ENCODE results near the gene CHCHD3. TPM values are rescaled to one million over a fixed set of nuclear protein-coding genes. Genes with fewer than 3 reads are reported as not detected.
"Not testable (repeated sequence)": the region's sequence is repeated elsewhere in the genome, so short reads cannot be mapped to it uniquely, and the experiment has no call there.

The CHCHD3 gene
- total RNA-seq, 1 donor from 2014 or later: 38.5 TPM

DNA sequence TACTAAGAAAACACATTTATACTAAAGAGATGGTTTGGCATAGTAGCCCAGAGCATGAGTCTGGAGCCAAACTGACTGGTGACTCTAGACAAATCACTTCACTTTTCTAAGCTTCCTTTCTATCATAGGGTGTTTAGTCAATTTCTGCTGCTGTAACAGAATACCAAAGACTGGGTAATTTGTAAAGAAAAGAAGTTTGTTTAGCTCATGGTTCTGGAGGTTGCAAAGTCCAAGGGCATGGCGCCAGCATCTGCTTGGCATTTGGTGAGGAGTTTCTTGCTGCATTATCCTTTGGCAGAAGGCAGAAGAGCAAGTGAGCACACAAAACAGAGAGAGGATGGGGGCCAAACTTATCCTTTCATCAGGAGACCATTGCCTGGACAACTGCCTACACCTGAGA is 146.3 kb downstream of the CHCHD3 start:
- TF ChIP-seq CTCF (IDR thresholded peaks at IDR 0.05): no peak
- Histone ChIP-seq H3K27ac (no peak overlapping the region), H3K36me3 (no peaks in the 10 kb centered on the region), H3K9me3 (no peaks in the 10 kb centered on the region), H3K4me3 (no peak overlapping the region), H3K4me1 (no peaks in the 10 kb centered on the region), H3K27me3 (ENCODE audit: low read depth) (no peaks in the 10 kb centered on the region)
- no peak for DNase-seq
- no peak for ATAC-seq
- intact Hi-C loops (cut with DNase I): no loop called here

DNA sequence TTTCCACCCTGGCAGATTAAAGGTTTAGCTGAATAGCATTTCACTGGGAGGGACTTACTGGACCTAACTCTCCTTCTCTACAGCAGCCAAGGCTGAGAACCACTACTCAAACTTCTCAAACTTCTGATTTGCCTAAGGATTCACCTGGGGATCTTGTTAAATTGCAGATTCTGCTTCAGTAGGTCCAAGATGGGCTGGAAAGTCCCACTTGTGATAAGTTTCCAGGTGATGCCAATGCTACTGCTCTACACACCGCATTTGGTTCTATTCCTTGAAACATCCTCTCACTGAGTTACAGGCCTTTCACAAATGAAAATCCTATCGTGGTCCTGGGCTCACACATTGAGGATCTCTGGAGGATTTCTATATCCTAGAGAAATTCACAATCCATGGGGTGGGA is 147.9 kb downstream of the CHCHD3 start:
- Histone ChIP-seq H3K4me1 (no peaks in the 10 kb centered on the region), H3K36me3 (no peaks in the 10 kb centered on the region), H3K4me3 (no peak overlapping the region), H3K9me3 (no peaks in the 10 kb centered on the region), H3K27ac (no peak overlapping the region), H3K27me3 (ENCODE audit: low read depth) (no peaks in the 10 kb centered on the region)
- ATAC-seq: no peak
- no peak for DNase-seq
- intact Hi-C loops (cut with DNase I): no loop called here
- TF ChIP-seq CTCF (IDR thresholded peaks at IDR 0.05): no peak

- intact Hi-C loops (cut with DNase I): no loop called here
- ATAC-seq: no peak
- DNase-seq: no peak
- Histone ChIP-seq H3K9me3 (no peaks in the 10 kb centered on the region), H3K27ac (no peak overlapping the region), H3K27me3 (ENCODE audit: low read depth) (no peaks in the 10 kb centered on the region), H3K4me3 (no peak overlapping the region), H3K36me3 (no peaks in the 10 kb centered on the region), H3K4me1 (no peaks in the 10 kb centered on the region)
- TF ChIP-seq CTCF (IDR thresholded peaks at IDR 0.05): no peak
Measured at GRCh38 chr7:132933072-132933458, 148.8 kb downstream of the CHCHD3 start.

- TF ChIP-seq CTCF (IDR thresholded peaks at IDR 0.05): no peak
Measured at GRCh38 chr7:132932296-132933071, 149.4 kb downstream of the CHCHD3 start.

DNA sequence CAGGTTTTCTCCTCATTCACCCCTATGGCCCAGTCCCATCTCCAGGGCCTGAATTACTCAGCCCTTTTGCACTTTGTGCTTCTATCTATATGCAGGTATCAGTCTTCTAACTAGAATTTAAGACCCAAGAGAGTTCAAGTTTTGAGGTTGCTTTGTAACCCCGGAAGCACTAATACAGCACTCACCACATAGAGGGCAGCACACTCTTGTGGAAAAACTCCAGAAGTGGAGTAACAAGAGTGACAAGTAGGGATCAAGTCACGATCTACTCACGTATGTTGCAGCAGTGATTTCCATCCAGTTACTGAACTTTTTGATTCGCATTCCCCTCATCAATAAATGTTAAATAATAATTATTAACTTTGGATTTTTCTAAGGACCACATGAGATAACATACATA is 151.0 kb downstream of the CHCHD3 start:
- intact Hi-C loops (cut with DNase I): no loop called here
- Histone ChIP-seq H3K4me3 (no peak overlapping the region), H3K36me3 (no peaks in the 10 kb centered on the region), H3K4me1 (no peaks in the 10 kb centered on the region), H3K27me3 (ENCODE audit: low read depth) (no peaks in the 10 kb centered on the region), H3K9me3 (no peaks in the 10 kb centered on the region), H3K27ac (no peak overlapping the region)
- no peak for DNase-seq
- peak; percentile 28 for TF ChIP-seq CTCF (IDR thresholded peaks at IDR 0.05)
- ATAC-seq: peak in 1 of 2 donors; percentile 66

More at GRCh38 chr7:132932296-132933071, 149.4 kb downstream of the CHCHD3 start:
- Histone ChIP-seq H3K4me3 (no peak overlapping the region), H3K27me3 (ENCODE audit: low read depth) (no peaks in the 10 kb centered on the region), H3K4me1 (no peaks in the 10 kb centered on the region), H3K27ac (no peak overlapping the region), H3K36me3 (no peaks in the 10 kb centered on the region), H3K9me3 (no peaks in the 10 kb centered on the region)
- intact Hi-C loops (cut with DNase I): no loop called here
- ATAC-seq (no peak), DNase-seq (no peak)

- H3K9me3 ChIP-seq; H3K27me3 ChIP-seq (ENCODE audit: low read depth); H3K4me3 ChIP-seq; H3K4me1 ChIP-seq; intact Hi-C loops (cut with DNase I); DNase-seq; H3K36me3 ChIP-seq; H3K27ac ChIP-seq: not testable (repeated sequence)
- peak in 1 of 2 donors; percentile 57 for ATAC-seq
Measured at GRCh38 chr7:132929944-132930343, 151.9 kb downstream of the CHCHD3 start.

All from lower lobe of right lung (tissue), 2 donors.